H9 (cell line): ENCODE results near the gene SEC62. TPM values are rescaled to one million over a fixed set of nuclear protein-coding genes. Genes with fewer than 3 reads are reported as not detected.

Experiments
- DNase-seq: peaks from one replicate; pipeline ENCODE4 v3.0.0-alpha.2; 2017
- H2AFZ ChIP-seq: one replicate; pipeline ENCODE4 v1.6.1; 2013; ENCODE audit warnings: mild to moderate bottlenecking, low read length, control low read depth, moderate library complexity
- H2AK5ac ChIP-seq: 2 replicates; pipeline ENCODE4 v1.6.1; 2013; ENCODE audit warnings: low read length, control low read depth, mixed read lengths; ENCODE audit not compliant: insufficient read length
- H2BK120ac ChIP-seq: one replicate; pipeline ENCODE4 v1.6.1; 2013; ENCODE audit warnings: low read depth, mild to moderate bottlenecking, low read length, control low read depth, inconsistent platforms; ENCODE audit not compliant: poor library complexity, severe bottlenecking
- H2BK12ac ChIP-seq: 2 replicates; pipeline ENCODE4 v1.6.1; 2013; ENCODE audit warnings: low read length, control low read depth, mixed read lengths, low read depth; ENCODE audit not compliant: insufficient read length
- H2BK15ac ChIP-seq: 2 replicates; pipeline ENCODE4 v1.6.1; 2013; ENCODE audit warnings: low read depth, low read length, control low read depth
- H2BK20ac ChIP-seq: one replicate; pipeline ENCODE4 v1.6.1; 2013; ENCODE audit warnings: low read depth, mild to moderate bottlenecking, low read length, control low read depth, inconsistent platforms; ENCODE audit not compliant: poor library complexity, severe bottlenecking
- H2BK5ac ChIP-seq: 2 replicates; pipeline ENCODE4 v1.6.1; 2013; ENCODE audit warnings: low read length, control low read depth, mixed read lengths; ENCODE audit not compliant: insufficient read length
- H3K14ac ChIP-seq: 2 replicates; pipeline ENCODE4 v1.6.1; 2013; ENCODE audit warnings: low read length, control low read depth; ENCODE audit not compliant: insufficient read depth
- H3K18ac ChIP-seq: 2 replicates; pipeline ENCODE4 v1.6.1; 2013; ENCODE audit warnings: low read depth, mild to moderate bottlenecking, mixed read lengths, low read length, control low read depth; ENCODE audit not compliant: insufficient read length
- H3K23ac ChIP-seq: 2 replicates; pipeline ENCODE4 v1.6.1; 2013; ENCODE audit warnings: low read length, control low read depth, mixed read lengths, low read depth; ENCODE audit not compliant: insufficient read length
- H3K23me2 ChIP-seq: 2 replicates; pipeline ENCODE4 v1.6.1; 2013; ENCODE audit warnings: low read depth, mild to moderate bottlenecking, mixed read lengths, low read length, control low read depth; ENCODE audit not compliant: insufficient read length, poor library complexity, severe bottlenecking
- H3K27ac ChIP-seq: 2 replicates; pipeline ENCODE4 v1.5.1; 2013; ENCODE audit warnings: low read length, control low read depth, mixed read lengths, low read depth; ENCODE audit not compliant: insufficient read length
- H3K27me3 ChIP-seq: 2 replicates; pipeline ENCODE4 v1.6.1; 2013; ENCODE audit warnings: low read length, control low read depth, inconsistent platforms; ENCODE audit not compliant: insufficient read depth
- H3K4ac ChIP-seq: 2 replicates; pipeline ENCODE4 v1.6.1; 2013; ENCODE audit warnings: low read depth, mild to moderate bottlenecking, control low read depth, inconsistent platforms, low read length, moderate library complexity
- H3K4me1 ChIP-seq: 2 replicates; pipeline ENCODE4 v1.6.1; 2013; ENCODE audit warnings: low read length, control low read depth, inconsistent platforms; ENCODE audit not compliant: insufficient read depth
- H3K4me2 ChIP-seq: 2 replicates; pipeline ENCODE4 v1.6.1; 2013; ENCODE audit warnings: low read length, control low read depth, mixed read lengths; ENCODE audit not compliant: insufficient read length, insufficient read depth
- H3K56ac ChIP-seq: 2 replicates; pipeline ENCODE4 v1.6.1; 2013; ENCODE audit warnings: low read depth, mild to moderate bottlenecking, mixed read lengths, low read length, control low read depth; ENCODE audit not compliant: insufficient read length
- H3K79me1 ChIP-seq: 2 replicates; pipeline ENCODE4 v1.6.1; 2013; ENCODE audit warnings: low read depth, mild to moderate bottlenecking, moderate library complexity, low read length, control low read depth, inconsistent platforms; ENCODE audit not compliant: insufficient read depth, poor library complexity, severe bottlenecking
- H3K79me2 ChIP-seq: 2 replicates; pipeline ENCODE4 v1.6.1; 2013; ENCODE audit warnings: low read length, control low read depth, inconsistent platforms; ENCODE audit not compliant: insufficient read depth
- H3K9ac ChIP-seq: 2 replicates; pipeline ENCODE4 v1.6.1; 2013; ENCODE audit warnings: low read length, control low read depth, mixed read lengths; ENCODE audit not compliant: insufficient read length; ENCODE audit errors: extremely low read depth
- H3K9me3 ChIP-seq: one replicate; pipeline ENCODE4 v1.6.1; 2013; ENCODE audit warnings: low read depth, low read length, inconsistent platforms; ENCODE audit not compliant: control insufficient read depth
- H3T11ph ChIP-seq: one replicate; pipeline ENCODE4 v1.6.1; 2013; ENCODE audit warnings: mild to moderate bottlenecking, low read length, control low read depth, inconsistent platforms
- H4K20me1 ChIP-seq: one replicate; pipeline ENCODE4 v1.6.1; 2013; ENCODE audit not compliant: control insufficient read depth, insufficient read length, insufficient read depth
- H4K5ac ChIP-seq: 2 replicates; pipeline ENCODE4 v1.6.1; 2013; ENCODE audit warnings: low read depth, mild to moderate bottlenecking, mixed read lengths, low read length, control low read depth; ENCODE audit not compliant: insufficient read length
- H4K8ac ChIP-seq: replicated peaks from 2 replicates; pipeline ENCODE4 v1.6.1; 2013; ENCODE audit warnings: low read length, control low read depth, mixed read lengths, low read depth; ENCODE audit not compliant: insufficient read length
- H4K91ac ChIP-seq: 2 replicates; pipeline ENCODE4 v1.6.1; 2013; ENCODE audit warnings: low read depth, mild to moderate bottlenecking, moderate library complexity, mixed read lengths, low read length, control low read depth; ENCODE audit not compliant: insufficient read length
- H3K27ac Mint-ChIP-seq, 3 experiments: 2 replicates in 2 of 3; 3 replicates in 1 of 3; pipeline ENCODE4 v1.8.0; 2020 to 2021; ENCODE audit warnings: mixed read lengths in 3 of 3, mild to moderate bottlenecking in 1 of 3, moderate library complexity in 1 of 3
- H3K27me3 Mint-ChIP-seq: 2 replicates; pipeline ENCODE4 v1.8.0; 2021; ENCODE audit warnings: low read depth, mild to moderate bottlenecking, moderate library complexity, mixed read lengths
- H3K36me3 Mint-ChIP-seq, 3 experiments: 2 replicates in 2 of 3; 3 replicates in 1 of 3; pipeline ENCODE4 v1.8.0; 2020 to 2021; ENCODE audit warnings: low read depth in 3 of 3, mixed read lengths in 3 of 3; ENCODE audit not compliant: insufficient read depth in 1 of 3
- H3K4me1 Mint-ChIP-seq, 2 experiments: 2 replicates each; pipeline ENCODE4 v1.8.0; 2020; ENCODE audit warnings: mixed read lengths in 2 of 2
- H3K4me3 Mint-ChIP-seq, 2 experiments: 2 replicates in 1 of 2; 3 replicates in 1 of 2; pipeline ENCODE4 v1.8.0; 2020 to 2021; ENCODE audit warnings: mild to moderate bottlenecking in 2 of 2, mixed read lengths in 2 of 2, moderate library complexity in 1 of 2
- H3K9me3 Mint-ChIP-seq, 2 experiments: 2 replicates in 1 of 2; 3 replicates in 1 of 2; pipeline ENCODE4 v1.8.0; 2020; ENCODE audit warnings: mild to moderate bottlenecking in 2 of 2, mixed read lengths in 2 of 2, moderate library complexity in 1 of 2
- WGBS: extraction: QIAGEN DNeasy Blood & Tissue Kit; methylation state at CpG from one replicate; pipeline ENCODE4 v1.1.7; 2013; ENCODE audit warnings: missing lambda C conversion rate, low lambda C conversion rate, mixed read lengths; ENCODE audit not compliant: insufficient read length; ENCODE audit errors: extremely low coverage; 5-methylcytosine and 5-hydroxymethylcytosine counted together
- total RNA-seq: library from RNA; stranded (reverse); gene quantifications from 2 replicates; pipeline ENCODE4 v1.2.1, GENCODE V29; 2021
- TF ChIP-seq, protein P1 (sequence below): fragments of 200-600 bp; sonication (generic); conservative IDR thresholded peaks from 3 replicates; pipeline ENCODE4 v1.8.0; 2021; ENCODE audit warnings: antibody characterized with exemption, mild to moderate bottlenecking

Gene SEC62
- total RNA-seq, 1 experiment from 2014 or later: 98.7 TPM

DNA sequence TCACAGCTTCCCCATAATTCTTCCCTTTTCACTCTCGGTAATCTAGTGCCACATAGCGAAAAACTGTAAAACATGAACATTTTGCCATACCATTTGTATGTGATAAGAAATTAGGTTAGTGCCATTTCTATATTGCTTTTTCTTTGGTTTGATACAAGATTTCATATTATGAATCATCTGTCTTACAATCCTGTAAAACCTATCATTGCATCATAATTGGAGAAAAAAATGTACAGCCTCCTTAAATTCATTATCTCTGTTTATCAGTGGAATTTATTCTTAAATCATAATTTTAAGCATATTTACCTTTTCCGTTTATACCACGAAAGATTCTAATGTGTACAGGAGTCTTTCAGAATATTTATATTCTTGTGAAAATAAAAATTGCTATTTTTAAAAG is 23.8 kb downstream of the SEC62 start:
- no peak overlapping the region for H2BK20ac ChIP-seq
- no peak overlapping the region for H2BK5ac ChIP-seq
- H4K8ac ChIP-seq: no peak overlapping the region
- H4K20me1 ChIP-seq: no peaks in the 10 kb centered on the region
- H3K27ac Mint-ChIP-seq: no peak overlapping the region
- H2BK15ac ChIP-seq: no peak overlapping the region
- H3K4ac ChIP-seq: no peak overlapping the region
- TF ChIP-seq, protein P1, sequence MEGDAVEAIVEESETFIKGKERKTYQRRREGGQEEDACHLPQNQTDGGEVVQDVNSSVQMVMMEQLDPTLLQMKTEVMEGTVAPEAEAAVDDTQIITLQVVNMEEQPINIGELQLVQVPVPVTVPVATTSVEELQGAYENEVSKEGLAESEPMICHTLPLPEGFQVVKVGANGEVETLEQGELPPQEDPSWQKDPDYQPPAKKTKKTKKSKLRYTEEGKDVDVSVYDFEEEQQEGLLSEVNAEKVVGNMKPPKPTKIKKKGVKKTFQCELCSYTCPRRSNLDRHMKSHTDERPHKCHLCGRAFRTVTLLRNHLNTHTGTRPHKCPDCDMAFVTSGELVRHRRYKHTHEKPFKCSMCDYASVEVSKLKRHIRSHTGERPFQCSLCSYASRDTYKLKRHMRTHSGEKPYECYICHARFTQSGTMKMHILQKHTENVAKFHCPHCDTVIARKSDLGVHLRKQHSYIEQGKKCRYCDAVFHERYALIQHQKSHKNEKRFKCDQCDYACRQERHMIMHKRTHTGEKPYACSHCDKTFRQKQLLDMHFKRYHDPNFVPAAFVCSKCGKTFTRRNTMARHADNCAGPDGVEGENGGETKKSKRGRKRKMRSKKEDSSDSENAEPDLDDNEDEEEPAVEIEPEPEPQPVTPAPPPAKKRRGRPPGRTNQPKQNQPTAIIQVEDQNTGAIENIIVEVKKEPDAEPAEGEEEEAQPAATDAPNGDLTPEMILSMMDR: no peak
- no peak overlapping the region for H2BK12ac ChIP-seq
- H3K23me2 ChIP-seq: no peaks in the 10 kb centered on the region
- H2AK5ac ChIP-seq: no peak overlapping the region
- no peaks in the 10 kb centered on the region for H3K9me3 ChIP-seq
- no peak overlapping the region for H3K4me2 ChIP-seq
- no peaks in the 10 kb centered on the region for H3K27me3 Mint-ChIP-seq
- H3K36me3 Mint-ChIP-seq: peaks cover 11 to 61% (median 49%) of the 10 kb centered on the region in 3 experiments; a peak in 6 of 7 replicates
- no peaks in the 10 kb centered on the region for H3K27me3 ChIP-seq
- H3K79me1 ChIP-seq: no peaks in the 10 kb centered on the region
- no peak overlapping the region for H2AFZ ChIP-seq
- no peaks in the 10 kb centered on the region for H3K79me2 ChIP-seq
- no CpG with 5 or more reads among the region's 4 CpGs for WGBS
- DNase-seq: no peak
- no peaks in the 10 kb centered on the region for H3K4me1 Mint-ChIP-seq
- no peaks in the 10 kb centered on the region for H3K9me3 Mint-ChIP-seq
- no peak overlapping the region for H3K9ac ChIP-seq
- H3K14ac ChIP-seq: no peak overlapping the region
- no peak overlapping the region for H3K23ac ChIP-seq
- no peak overlapping the region for H4K5ac ChIP-seq
- no peak overlapping the region for H3K4me3 Mint-ChIP-seq
- no peak overlapping the region for H3T11ph ChIP-seq
- no peaks in the 10 kb centered on the region for H3K4me1 ChIP-seq
- no peak overlapping the region for H3K18ac ChIP-seq
- no peak overlapping the region for H3K56ac ChIP-seq
- no peak overlapping the region for H2BK120ac ChIP-seq
- H4K91ac ChIP-seq: no peak overlapping the region
- H3K27ac ChIP-seq: no peak overlapping the region
